Measurements from ENCODE around the gene USP43.
"Not testable (repeated sequence)": the region's sequence is repeated elsewhere in the genome, so short reads cannot be mapped to it uniquely, and the experiment has no call there.

The USP43 gene

DNA sequence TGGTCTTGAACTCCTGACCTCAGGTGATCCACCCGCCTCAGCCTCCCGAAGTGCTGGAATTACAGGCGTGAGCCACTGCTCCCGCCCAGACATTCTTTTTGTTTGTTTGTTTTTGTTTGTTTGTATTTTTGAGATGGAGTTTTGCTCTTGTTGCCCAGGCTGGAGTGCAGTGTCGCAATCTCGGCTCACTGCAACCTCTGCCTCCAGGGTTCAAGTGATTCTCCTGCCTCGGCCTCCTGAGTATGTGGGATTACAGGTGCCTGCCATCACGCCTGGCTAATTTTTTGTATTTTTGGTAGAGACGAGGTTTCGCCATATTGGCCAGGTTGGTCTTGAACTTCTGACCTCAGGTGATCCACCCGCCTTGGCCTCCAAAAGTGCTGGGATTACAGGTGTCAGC lies 18.2 kb downstream of the USP43 start:
- in situ Hi-C loops (cut with MboI; ENCODE audit: low sequenced_read_pairs) = not testable (repeated sequence)

DNA sequence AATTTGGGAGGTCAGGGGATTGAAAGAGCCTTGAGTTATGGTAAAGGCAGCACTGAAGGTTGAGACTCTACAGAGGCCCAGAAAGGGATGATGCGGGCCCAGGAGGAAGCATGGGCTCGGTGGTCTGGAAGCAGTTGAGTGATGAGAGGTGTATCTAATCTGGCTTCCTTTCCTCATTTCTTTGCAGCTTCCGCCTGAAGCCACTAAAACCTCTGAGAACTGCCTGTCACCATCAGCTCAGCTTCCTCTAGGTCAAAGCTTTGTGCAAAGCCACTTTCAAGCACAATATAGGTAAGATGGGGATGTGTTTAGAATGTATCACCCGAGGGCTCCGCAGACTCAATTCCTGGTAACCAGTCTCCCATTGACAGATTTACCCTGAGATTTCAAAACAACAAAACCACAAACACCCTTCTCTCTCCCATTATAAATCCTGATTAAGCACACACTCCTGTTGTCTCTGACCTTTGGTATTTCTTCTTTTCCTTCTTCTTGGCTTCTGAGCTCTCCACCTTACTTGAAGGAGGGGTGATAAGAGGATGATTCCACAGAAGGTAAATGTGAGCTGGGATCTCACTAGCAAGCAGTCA lies 21.2 kb downstream of the USP43 start:
- in situ Hi-C loops (cut with MboI; ENCODE audit: low sequenced_read_pairs) = no loop called here

GRCh38 chr17:9668517-9668916 lies 23.2 kb downstream of the USP43 start:
- in situ Hi-C loops (cut with MboI; ENCODE audit: low sequenced_read_pairs) = no loop called here

- in situ Hi-C loops (cut with MboI; ENCODE audit: low sequenced_read_pairs) = no loop called here
Measured at GRCh38 chr17:9669551-9670008, 24.3 kb downstream of the USP43 start.

- in situ Hi-C loops (cut with MboI; ENCODE audit: low sequenced_read_pairs) = no loop called here
Measured at GRCh38 chr17:9670596-9670995, 25.3 kb downstream of the USP43 start.

DNA sequence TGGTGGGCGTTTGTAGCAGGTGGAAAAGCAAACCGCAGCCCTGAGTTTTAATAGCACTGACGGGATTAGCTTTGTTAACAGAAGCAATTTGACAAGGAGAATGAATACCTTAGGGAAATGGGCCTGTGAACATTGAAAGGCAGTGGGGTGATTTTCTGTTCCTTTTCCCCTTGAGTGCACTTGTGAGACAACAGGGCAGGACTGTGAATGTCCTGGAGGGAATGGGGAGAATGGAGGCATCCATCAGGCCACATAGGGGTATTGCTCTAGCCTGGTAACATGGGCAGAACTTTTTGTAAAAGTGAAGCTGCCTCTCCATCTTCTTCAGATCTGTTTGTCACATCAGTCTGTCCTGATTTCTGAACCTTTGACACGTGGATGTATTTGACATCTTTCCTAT lies 26.2 kb downstream of the USP43 start:
- in situ Hi-C loops (cut with MboI; ENCODE audit: low sequenced_read_pairs) = no loop called here

DNA sequence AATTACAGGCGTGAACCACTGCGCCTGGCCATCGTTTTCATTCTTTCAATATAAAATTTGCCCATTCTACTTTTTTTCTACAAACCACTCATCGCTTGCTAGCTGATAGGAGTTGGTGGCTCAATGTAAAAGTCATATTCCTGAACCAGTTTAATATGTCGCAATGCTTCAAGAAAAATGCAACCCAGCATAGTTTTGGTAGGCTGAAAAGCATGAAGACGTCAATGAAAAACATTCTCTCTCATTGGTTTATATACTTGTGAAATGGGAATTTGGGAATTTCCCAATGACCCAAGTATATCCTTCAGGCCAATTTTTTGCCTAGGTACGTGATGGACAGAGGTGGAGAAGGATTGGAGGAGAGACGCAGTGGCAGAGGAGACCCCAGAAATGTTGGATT lies 26.9 kb downstream of the USP43 start:
- in situ Hi-C loops (cut with MboI; ENCODE audit: low sequenced_read_pairs) = no loop called here

GRCh38 chr17:9672691-9673090 lies 27.4 kb downstream of the USP43 start:
- in situ Hi-C loops (cut with MboI; ENCODE audit: low sequenced_read_pairs) = no loop called here

GRCh38 chr17:9676084-9676483 lies 30.8 kb downstream of the USP43 start:
- in situ Hi-C loops (cut with MboI; ENCODE audit: low sequenced_read_pairs) = no loop called here

GRCh38 chr17:9676820-9677310 lies 31.5 kb downstream of the USP43 start:
- in situ Hi-C loops (cut with MboI; ENCODE audit: low sequenced_read_pairs) = no loop called here

GRCh38 chr17:9677411-9677810 lies 32.1 kb downstream of the USP43 start:
- in situ Hi-C loops (cut with MboI; ENCODE audit: low sequenced_read_pairs) = no loop called here

DNA sequence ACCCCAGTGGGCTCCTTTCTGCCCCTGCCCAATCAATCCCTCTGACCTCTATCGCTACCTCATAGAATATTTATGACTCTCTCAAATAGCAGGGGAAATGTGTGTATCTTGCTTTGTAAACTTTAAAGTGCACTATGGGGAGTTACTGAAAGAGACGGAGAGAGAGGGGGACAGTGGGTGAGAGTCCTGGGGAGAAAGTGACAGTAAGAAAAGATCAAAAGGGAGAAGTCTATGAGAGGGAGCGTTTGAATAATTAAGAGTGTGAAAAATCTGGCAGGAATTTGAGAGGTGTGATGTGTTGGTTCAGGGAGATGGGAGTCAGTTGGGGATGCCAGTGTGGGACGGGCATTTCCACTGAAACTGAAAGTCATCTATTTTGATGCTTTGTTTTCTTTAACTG lies 32.6 kb downstream of the USP43 start:
- in situ Hi-C loops (cut with MboI; ENCODE audit: low sequenced_read_pairs) = no loop called here

DNA sequence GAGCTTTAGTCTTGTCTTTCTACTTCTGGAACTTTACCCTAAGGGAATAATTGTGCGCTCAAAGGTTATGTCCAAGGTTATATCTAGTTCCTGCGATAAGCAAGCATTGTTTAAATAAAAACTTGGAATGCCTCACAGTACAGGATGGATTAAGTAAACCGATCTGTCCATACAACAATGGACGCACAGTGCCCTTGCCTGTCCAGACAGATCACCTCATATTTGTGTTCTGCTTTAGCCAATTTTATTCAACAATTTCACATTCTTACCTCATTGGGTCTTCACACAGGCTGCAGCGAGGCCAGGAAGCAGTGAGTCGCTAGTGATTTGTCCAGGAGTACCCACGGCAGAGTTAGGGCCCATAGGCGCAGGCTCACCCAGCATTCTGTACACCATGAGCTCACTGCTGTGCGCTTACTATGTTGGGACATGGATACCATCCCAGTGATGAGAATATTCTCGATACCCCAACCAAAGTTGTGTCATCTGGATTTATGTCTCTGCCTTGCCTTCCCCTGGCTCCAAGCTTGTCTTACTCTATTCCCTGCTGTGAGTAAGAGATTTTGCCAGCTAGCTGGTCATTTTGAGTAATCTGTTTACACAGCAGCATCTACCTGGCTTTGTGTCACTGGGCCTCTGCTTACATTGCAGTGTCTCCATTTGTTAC lies 39.8 kb downstream of the USP43 start:
- in situ Hi-C loops (cut with MboI; ENCODE audit: low sequenced_read_pairs) = no loop called here

GRCh38 chr17:9693755-9694154 lies 48.4 kb downstream of the USP43 start:
- in situ Hi-C loops (cut with MboI; ENCODE audit: low sequenced_read_pairs) = no loop called here

- in situ Hi-C loops (cut with MboI; ENCODE audit: low sequenced_read_pairs) = no loop called here
Measured at GRCh38 chr17:9696279-9697044, 51.1 kb downstream of the USP43 start.

DNA sequence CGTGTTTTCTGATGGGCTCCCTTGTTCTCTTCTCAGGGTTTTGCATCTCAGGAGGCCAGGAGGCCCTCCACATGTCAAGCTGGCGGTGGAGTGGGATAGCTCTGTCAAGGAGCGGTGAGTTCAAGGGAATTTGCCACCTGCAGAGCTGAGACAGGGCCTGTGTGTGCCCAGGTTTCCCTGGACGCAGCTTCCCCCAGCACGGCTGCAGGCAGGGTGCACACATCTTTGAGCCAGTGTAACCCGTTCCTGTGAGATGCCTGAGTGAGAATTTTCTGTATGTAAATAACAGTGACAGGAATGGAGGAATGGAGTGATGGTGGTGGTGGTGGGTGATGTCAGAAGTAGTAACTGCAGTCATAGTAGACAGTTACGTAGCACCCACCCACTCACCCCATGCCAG lies 54.8 kb downstream of the USP43 start:
- in situ Hi-C loops (cut with MboI; ENCODE audit: low sequenced_read_pairs) = no loop called here

GRCh38 chr17:9700754-9701476 lies 55.6 kb downstream of the USP43 start:
- in situ Hi-C loops (cut with MboI; ENCODE audit: low sequenced_read_pairs) = no loop called here

GRCh38 chr17:9702482-9702881 lies 57.2 kb downstream of the USP43 start:
- in situ Hi-C loops (cut with MboI; ENCODE audit: low sequenced_read_pairs) = no loop called here

GRCh38 chr17:9702914-9703780 lies 57.8 kb downstream of the USP43 start:
- in situ Hi-C loops (cut with MboI; ENCODE audit: low sequenced_read_pairs) = no loop called here

- in situ Hi-C loops (cut with MboI; ENCODE audit: low sequenced_read_pairs) = no loop called here
Measured at GRCh38 chr17:9703781-9704082, 58.4 kb downstream of the USP43 start.

DNA sequence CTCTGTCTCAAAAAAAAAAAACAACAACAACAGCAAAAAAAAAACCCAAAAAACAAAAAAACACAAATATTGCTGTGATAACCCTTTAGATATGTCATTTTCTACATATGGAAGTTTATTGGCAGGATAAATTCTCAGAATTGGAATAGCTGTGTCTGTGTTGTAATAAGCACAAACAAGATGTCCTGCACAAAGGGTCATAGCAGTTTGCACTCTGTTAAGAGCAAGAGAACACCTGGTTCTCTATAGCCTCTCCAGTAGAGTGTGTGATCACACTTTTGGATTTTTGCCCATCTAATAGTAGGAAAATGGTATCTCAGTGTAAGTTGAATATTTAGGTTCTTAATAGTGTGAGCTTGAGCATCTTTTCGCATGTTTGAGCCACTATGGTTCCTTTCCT lies 60.4 kb downstream of the USP43 start:
- in situ Hi-C loops (cut with MboI; ENCODE audit: low sequenced_read_pairs) = no loop called here
